ENCODE results near the gene RNASE1.

RNASE1 gene

DNA sequence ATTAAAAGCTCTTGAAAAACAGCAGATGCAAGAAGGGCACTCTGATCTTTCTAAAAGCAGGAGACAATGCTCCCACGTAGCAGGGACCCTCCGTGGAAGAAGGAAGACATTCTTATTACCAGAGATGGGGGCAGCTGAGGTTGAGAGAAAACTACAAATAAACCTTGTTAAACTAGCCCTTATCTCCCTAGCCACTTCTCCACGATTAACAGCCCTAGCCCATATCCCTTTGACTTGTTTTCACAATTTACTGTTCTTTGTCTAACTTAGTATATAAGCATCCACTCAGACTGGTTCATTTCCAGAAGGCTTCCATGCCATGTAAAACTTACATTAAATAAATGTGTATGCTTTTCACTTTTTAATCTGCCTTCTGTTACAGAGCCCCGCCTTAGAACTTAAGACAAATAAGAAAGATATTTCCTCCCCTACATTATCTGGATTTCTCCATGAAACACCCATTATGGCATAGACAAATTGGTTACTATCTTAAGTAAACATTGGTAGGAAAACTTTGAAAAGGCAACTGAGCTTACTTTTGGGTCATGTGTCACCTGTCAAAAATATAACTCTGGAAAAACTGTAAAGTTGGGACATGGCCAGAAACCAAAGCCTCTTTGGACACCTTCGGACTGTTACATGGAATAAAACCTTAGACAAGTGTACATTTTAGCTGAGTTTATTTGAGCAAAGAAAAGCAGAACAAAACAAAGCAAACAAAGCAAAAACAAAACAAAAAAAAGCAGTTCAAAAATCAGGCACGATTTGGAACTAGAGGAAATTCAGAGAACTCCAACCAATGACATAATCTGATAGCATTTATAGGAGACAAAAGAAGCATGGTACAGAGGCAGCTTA is 4.9 kb upstream of the RNASE1 start:
- DNase-seq (ENCODE audit: low read depth, low spot score): no peak

DNA sequence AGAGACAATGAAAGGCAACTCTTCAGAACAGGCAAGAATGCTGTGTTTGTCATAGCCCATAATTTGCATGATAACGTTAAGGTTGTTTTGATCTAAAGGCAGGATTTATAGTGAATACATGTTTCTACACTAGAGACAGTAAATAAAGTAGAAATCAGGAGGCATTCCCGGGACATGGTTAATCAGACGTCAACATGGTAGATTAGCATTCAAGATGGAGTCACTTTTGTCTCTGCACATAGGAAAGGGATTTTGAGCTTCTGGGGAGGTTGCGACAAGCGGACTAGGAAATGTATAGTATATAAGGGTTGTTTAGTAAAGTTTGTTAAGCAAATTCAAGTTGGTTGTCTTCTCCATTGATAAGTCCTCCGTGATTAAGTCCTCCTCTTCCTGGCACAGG is 2.8 kb upstream of the RNASE1 start:
- no peak for DNase-seq (ENCODE audit: low read depth, low spot score)

DNA sequence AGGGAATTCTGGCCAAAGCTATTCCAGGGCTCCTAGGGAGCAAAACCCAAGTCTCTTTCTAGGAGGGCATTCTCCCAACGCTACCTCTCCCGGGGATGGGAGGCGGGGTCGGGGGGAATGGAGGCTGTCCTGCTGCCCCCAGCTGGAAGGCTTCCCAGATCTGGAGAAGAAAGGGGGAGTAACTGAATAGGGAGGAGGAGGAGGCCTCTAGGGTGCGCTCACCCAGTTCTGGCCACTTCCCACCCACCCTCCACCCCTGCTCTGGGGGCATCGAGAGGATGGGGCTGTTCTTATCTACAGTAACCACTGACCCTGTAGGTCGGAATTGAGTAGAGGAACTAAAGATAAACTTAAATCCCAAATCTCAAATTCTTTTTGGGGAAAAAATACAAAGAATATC is 579 bp upstream of the RNASE1 start:
- no peak for DNase-seq (ENCODE audit: low read depth, low spot score)

DNA sequence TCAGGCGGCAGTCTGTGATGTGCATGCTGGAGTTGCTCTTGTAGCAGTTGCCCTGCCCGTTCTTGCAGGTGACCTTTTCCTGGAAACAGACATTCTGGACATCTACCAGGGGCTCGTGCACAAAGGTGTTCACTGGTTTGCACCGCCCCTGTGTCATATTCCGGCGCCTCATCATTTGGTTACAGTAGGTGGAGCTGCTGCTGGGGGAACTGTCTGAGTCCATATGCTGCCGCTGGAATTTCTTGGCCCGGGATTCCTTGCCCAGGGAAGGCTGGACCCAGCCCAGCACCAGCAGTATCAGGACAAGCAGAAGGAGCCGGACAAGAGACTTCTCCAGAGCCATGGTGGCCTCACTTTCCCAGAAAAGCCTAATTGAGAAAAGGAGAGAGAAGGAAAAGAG is 918 bp downstream of the RNASE1 start:
- no peak for DNase-seq (ENCODE audit: low read depth, low spot score)

DNA sequence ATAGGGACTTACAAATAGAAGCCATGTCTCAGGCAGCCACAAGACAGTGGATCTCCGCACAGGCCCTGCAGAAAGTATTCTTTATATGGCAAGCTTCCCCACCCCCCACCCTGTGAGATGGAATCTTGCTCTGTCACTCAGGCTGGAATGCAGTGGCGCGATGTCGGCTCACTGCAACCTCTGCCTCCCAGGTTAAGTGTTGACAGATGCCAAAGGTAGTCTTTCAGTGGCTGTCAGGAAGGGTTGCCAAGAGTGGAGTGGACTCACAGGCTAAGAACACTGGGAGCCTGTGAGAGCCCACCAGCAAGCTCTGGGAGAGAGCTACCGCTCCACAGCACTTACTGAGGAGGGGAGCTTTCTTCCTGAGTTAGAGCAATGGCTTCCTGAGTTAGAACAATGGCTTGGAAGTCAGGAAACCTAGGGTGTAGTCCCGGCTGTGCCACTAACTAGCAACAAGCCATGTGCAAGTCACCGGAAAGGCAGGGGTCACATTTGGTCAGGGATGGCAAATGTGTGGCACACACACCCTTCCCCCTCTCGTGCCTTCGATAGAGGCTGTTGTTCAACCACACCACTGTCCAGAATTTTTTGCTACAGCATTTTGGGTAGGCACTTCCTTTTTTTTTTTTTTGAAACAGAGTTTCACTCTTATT is 2.6 kb downstream of the RNASE1 start:
- no peak for DNase-seq (ENCODE audit: low read depth, low spot score)

DNA sequence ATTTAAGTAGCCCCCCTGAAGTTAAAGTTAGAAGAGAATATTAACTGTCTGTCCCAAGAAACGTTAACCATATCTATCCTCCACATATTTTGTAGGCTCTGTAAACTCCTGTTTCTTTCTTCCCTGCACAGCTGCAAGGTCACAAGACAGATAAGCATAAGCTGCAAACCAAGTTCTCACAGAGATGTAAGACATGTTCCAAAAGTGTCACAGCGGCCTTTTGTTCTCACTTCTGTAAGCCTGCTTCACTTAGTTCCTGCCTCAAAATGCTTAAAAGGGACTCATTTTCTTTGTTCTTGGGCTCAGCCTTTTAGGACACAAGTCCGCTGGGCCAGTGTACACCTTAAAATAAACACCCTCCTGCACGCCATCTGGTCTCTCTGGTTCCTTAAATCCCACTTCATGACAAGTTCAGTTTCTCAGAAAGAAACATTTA is 3.2 kb downstream of the RNASE1 start:
- DNase-seq (ENCODE audit: low read depth, low spot score): no peak

DNA sequence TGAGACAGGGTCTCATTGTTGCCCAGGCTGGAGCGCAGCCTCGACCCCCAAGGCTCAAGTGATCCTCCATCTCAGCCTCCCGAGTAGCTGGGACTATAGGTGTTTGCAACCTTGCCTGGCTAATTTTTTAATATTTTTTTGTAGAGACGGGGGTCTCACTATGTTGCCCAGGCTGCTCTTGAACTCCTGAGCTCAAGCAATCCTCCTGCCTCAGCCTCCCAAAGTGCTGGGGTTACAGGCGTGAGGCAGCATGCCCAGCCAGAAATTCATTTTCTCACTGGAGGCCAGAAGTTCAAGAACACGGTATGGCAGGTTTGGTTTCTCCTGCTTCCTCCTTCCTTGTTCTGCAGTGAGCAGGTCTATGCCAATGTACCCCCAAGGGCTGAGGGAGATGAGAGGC is 3.7 kb downstream of the RNASE1 start:
- DNase-seq (ENCODE audit: low read depth, low spot score): no peak

DNA sequence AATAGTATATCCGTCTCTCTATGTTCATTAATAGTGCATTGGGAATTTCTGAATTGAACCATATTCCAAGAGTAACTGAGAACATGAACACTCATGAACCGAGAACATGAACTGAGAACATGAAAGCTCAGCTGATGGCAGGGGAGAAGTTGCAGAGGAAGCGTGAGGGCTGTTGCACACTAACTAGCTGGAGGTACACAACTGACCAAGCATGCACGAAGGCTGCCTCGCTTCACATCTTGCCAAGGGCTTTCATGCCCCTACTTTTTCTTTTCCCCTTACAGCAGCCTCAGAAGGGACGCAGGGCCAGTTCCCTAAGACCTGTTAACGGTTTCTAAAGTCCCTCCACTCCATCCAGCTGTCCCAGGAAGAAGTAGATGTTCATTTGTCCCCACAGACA is 4.3 kb downstream of the RNASE1 start:
- no peak for DNase-seq (ENCODE audit: low read depth, low spot score)

DNA sequence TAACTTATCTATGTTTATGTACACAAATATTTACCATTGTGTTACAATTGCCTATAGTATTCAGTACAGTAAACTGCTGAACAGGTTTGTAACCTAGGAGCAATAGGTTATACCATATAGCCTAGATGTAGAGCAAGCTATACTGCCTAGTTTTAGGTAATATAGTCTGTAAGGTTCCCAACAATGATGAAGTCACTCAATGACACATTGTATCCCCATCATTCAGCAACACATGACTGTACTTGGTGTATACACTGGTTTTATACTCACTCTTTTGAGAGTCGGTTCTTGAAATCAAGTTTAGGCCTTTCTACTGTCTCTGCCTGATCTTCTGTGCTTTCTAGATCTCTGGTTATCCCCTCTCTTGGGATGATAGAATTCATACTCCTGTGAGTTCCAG is 5.5 kb downstream of the RNASE1 start:
- no peak for DNase-seq (ENCODE audit: low read depth, low spot score)

DNA sequence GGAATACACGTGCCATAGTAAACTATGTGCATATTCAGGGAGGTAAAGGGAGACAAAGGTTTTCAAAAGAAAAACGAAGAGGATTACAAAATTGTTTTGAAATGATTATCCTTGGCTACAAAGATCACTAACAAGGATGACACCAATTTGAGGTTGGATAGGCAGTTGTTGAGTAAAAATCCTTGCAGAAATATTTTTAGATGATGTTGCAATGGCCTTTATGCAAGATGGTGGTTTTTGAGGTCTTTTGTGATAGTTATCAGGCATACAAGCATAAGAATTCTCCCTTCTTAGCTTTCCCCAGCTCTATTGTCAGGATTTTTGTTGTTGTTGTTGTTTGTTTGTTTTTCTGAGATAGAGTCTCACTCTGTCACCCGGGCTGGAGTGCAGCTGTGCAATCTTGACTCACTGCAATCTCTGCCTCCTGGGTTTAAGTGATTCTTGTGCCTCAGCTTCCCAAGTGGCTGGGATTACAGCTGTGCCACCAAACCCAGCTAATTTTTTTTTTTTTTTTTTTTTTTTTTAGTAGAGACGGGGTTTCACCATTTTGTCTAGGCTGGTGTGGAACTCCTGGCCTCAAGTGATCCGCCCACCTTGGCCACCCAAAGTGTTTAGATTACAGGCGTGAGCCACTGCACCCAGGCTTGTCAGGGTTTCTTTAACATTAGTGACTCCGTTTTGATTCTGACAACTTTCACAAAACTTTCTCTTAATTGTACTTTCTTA is 7.8 kb downstream of the RNASE1 start:
- no peak for DNase-seq (ENCODE audit: low read depth, low spot score)

DNA sequence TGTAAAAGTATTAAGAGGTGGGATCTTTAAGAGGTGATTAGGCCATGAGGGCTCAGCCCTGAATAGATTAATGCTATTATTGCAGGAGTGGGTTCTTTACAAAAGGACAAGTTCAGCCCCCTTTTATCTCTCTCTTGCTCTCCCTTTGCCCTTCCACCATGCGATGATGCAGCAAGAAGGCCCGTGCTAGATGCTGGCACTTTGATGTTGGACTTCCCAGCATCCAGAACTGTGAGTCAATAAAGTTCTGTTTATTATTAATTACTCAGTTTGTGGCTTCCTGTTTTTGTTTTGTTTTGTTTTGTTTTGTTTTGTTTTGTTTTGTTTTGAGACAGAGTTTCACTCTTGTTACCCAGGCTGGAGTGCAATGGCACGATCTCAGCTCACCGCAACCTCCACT is 10.1 kb downstream of the RNASE1 start:
- no peak for DNase-seq (ENCODE audit: low read depth, low spot score)

DNA sequence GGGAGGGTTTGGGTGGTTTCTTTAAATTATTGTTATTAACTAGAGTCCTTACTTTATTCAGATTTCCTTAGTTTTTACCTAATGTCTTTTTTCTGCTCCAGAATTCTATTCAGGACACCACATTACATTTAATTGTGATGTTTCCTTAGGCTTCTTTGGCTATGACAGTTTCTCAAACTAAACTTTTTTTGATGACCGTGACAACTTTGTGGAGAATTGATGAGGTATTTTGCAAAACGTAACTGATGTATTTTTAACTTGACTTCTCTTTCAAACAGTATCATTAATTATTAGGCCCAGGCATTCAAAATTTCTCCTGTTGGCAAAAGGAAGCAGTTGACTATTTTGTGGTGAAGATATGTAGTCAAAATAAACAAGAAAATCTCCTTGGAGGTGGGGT is 11.0 kb downstream of the RNASE1 start:
- DNase-seq (ENCODE audit: low read depth, low spot score): no peak

DNA sequence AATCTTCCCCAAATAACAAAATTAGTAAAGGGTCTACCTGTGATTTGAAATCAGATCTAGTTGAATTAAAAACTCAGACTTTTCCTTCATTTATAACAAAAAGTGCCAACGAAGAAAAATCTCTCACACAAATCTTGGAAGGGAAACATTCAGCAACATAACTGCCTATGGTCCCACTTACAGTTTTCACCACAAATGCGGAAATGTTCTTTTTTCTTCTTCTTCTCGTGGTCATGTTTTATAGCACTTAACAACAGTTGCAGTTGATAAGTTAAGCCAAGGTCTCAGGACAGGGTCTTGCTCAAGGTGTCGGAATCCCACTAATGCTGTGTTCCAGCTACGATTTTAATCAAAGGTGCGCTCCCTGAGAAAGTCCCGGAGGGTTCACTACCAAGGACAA is 11.5 kb downstream of the RNASE1 start:
- DNase-seq (ENCODE audit: low read depth, low spot score): no peak

DNA sequence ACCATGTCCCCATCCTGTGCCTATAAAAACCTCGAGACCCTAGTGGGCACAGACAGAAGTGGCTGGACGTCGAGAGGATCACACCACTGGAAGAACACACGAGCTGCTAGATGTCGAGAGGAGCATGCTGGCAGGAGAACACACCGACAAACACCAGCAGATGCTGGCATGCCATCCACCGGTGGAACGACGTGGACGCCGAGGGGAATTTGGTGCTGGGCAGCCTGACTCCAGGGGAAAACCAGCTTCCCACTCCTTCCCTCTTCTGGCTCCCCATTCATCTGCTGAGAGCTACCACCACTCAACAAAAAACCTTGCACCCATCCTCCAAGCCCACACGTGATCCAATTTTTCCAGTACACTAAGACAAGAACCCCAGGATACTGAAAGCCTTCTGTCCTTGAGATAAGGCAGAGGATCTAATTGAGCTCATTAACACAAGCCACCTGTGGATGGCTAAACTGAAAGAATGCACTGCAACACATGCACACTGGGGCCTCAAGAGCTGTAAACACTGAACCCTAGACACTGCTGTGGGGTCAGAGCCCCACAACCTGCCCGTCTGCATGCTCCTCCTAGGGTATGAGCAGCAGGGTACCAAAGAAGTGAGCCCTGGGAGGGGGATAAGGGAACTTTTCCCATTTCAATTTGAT is 12.1 kb downstream of the RNASE1 start:
- no peak for DNase-seq (ENCODE audit: low read depth, low spot score)

DNA sequence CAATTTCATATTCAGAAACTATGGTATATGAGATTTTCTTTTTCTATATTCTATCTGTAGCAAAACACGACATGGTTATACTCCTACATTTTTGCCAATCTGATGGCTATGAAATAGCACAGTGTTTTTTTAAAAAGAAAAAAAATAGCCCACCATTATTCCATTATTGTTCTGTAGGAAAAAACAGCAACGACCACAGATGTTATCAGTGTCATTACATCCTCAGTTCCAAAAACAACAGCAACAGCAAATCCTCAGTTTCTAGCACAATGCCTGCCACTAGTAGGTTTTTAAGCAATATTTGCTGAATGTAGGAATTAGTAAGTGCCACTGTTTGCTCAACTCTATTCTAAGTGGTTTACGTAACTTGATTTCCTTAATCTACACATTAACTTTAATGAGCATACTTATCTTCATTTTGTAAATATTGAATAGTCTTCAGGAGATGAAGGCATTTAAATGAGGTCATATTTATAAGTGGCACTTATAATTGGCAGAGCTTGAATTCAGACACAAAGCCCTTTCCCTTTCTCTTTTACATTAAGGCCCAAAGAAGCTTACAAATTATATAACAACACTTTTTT is 13.3 kb downstream of the RNASE1 start:
- no peak for DNase-seq (ENCODE audit: low read depth, low spot score)

DNA sequence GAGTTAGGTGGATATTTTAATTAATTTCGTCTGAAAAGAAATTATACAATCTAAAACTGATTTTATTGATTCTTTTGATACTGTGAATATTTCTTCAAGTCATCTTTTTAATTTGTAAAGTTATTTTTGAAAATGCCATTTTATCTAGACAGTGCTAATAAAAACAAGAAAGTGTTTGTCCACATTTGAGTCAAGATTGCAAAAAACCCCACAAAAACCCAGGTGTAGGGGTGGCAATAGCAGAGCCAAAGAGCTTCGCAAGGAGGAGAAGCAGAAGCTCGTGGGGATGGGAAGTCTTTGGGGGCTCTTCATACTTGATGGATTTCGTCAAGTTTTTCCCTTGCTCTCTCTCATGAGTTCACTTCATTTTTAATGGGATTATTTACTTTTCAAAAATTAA is 15.6 kb downstream of the RNASE1 start:
- DNase-seq (ENCODE audit: low read depth, low spot score): no peak

DNA sequence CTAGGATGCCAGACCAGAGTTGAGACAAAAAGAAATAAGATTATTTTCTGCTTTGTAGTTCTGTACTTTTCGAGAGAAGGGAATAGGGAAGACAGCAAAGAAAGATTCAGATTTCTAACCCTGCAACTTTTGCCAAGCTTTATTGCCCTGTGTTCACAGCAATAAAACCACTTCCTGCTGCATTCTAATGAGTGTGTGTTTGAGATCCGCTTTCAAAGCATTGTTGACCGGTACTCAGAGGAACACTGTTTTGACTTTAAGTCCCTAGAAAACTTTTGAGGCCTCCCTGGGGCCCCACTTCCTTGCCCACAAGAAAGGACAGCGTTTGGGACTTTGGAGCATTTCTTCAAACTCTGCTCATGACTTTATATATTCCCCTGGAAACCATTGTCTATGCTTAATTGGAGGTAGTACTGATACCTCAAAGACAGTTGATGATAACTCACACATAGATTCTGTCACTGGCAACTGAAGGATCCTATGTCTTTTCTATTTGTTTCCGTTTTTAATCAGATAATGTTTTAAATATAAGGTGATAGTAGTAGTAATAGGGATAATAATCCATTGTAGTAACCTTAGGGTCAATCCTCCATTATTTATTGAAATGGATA is 20.3 kb downstream of the RNASE1 start:
- no peak for DNase-seq (ENCODE audit: low read depth, low spot score)

DNA sequence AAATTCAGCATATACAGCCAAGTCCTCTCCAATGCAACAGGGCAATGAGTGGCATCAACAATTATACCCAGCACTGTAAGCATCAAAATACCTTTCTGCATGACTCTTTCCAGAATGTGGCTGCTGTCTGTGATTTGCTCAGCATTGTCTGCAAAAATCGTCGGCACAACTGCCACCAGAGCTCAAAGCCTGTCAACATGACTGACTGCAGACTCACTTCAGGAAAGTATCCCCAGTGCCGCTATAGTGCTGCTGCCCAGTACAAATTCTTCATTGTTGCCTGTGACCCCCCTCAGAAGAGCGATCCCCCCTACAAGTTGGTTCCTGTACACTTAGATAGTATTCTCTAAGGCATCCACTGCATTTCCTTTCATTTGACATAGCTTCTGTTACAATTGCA is 20.8 kb downstream of the RNASE1 start:
- DNase-seq (ENCODE audit: low read depth, low spot score): no peak

DNA sequence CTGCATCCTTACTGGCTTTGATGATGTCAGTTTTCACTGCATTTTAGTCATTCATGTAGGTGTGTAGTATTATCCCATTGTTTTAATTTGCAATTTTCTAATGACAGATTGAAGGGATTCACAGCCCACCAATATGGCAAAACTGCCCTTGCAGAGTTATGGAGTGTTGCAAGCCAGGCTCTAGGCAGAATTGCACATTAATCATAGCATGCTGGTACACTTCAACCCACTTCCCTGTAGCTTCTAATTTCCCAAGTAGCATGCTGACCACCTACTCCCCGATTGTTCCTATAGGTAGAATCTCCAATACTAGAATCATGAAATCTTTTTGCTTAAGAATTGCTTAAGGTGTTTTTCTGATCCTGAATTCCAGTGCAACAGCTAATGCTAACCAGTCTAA is 26.7 kb downstream of the RNASE1 start:
- DNase-seq (ENCODE audit: low read depth, low spot score): no peak

DNA sequence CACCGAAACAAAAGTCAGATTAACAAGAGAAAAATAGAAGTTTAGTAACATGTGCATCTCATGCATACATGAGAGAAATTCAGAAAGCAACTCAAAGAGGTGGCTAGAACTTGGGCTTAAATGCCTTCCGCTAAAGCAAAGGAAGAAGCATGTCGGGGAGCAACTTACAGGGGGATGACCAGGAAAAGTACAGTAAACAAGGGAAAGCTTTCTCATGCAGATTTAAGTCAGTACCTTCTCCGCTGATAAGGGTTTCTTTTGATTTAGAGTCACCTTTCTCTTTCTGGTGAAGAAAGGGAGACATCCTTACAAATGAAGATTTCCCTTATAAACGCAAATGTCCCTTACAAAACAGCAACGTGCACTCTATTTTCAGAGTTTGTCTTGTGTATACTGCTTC is 27.6 kb downstream of the RNASE1 start:
- no peak for DNase-seq (ENCODE audit: low read depth, low spot score)

DNA sequence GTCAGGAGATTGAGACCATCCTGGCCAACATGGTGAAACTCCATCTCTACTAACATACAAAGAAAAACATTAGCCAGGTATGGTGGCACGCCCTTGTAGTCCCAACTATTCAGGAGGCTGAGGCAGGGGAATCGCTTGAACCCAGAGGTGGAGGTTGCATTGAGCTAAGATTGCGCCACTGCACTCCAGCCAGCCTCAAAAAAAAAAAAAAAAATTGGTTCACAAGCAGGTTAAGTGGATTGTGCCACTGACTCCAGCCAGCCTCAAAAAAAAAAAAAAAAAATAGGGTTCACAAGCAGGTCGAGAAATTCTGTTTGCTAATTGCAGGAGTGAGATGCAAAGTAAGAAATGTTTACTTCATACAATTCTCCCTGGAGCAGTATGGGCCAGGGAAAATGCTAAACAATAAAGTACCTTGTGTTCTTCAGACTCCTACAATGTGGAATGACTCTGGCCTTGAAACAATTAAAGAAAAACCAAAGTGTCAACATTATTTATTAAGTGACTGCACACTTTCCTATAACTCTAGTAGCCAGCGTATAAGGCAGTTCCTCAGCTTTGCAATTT is 28.3 kb downstream of the RNASE1 start:
- no peak for DNase-seq (ENCODE audit: low read depth, low spot score)

Data from activated naive CD8-positive, alpha-beta T cell treated with anti-CD3 and anti-CD28 coated beads, Interleukin-2, amount 50 U/mL, for 16 hours (primary cell).